ENCODE data around the gene TUBA3D.

DNA sequence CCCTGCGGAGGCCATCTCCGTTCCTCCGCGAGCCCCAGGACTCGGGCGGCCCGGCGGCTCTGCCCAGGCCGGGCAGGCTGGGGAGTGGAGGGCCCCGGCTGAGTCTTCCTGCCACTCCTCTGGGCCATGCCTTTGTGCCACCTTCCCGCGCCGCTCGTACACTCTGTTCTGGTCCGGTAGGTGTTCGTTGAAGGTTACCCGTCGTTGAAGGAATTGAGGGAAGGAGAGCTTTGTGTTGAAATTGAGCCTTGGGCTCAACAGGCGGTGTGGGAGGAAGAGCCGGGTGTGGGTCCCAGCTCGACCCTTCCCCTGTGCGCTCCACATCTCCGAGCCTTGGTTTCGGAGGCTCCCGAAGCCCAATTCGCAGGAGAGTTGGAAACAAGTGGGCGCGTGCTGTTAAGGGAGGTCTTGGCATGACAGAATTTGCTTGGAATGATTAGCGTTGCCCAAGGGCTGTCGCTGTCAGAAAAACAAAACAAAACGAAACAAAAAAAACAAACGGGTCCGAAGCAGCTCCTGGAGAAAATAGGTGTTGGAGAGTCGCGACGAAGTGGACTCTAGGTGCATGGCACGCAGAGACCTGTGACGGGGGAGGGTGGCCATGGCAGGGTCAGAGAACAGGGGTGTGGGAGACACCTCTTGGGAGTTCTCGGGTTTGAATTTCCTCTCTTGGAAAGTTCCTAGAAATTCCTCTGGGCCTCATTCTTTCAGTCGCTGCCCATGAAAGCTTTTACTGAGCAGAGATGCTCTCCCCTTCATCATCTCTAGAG, 17.5 kb downstream of the TUBA3D start:
- no peak for TF ChIP-seq CTCF (IDR thresholded peaks at IDR 0.05)
- no peak for TF ChIP-seq EP300 (IDR thresholded peaks at IDR 0.05)
- TF ChIP-seq RAD21 (conservative IDR thresholded peaks at IDR 0.05 in 1 of 2, IDR thresholded peaks at IDR 0.05 in 1 of 2): no peak
- TF ChIP-seq POLR2A (IDR thresholded peaks at IDR 0.05; ENCODE audit: low read length): no peak
- TF ChIP-seq CHD2 (IDR thresholded peaks at IDR 0.05; ENCODE audit: low read length, partially characterized antibody): no peak
- no peak for TF ChIP-seq HOXB5 (CRISPR knock-in tag; IDR thresholded peaks at IDR 0.05)
- no peak for TF ChIP-seq RARB (CRISPR knock-in tag; IDR thresholded peaks at IDR 0.05)
- no peak for TF ChIP-seq MAX (IDR thresholded peaks at IDR 0.05)
- TF ChIP-seq RFX5 (IDR thresholded peaks at IDR 0.05): no peak

Data from A549 (cell line).